Choroid plexus epithelial cell (primary cell): Measurements from ENCODE around the gene MZF1.

ENCODE experiments used
- DNase-seq: peaks from one replicate; pipeline ENCODE4 v3.0.0-alpha.2; 2010; ENCODE audit warnings: low read depth
- H3K4me3 ChIP-seq: 2 replicates; pipeline ENCODE4 v1.5.1; 2011; ENCODE audit warnings: low read depth, mild to moderate bottlenecking, control low read depth, low read length, moderate library complexity
- TF ChIP-seq, protein P1 (sequence below): conservative IDR thresholded peaks from 2 replicates; pipeline ENCODE4 v1.5.1; 2011; ENCODE audit warnings: low read depth, mild to moderate bottlenecking, control low read depth, inconsistent platforms, low read length, moderate library complexity

The MZF1 gene

DNA sequence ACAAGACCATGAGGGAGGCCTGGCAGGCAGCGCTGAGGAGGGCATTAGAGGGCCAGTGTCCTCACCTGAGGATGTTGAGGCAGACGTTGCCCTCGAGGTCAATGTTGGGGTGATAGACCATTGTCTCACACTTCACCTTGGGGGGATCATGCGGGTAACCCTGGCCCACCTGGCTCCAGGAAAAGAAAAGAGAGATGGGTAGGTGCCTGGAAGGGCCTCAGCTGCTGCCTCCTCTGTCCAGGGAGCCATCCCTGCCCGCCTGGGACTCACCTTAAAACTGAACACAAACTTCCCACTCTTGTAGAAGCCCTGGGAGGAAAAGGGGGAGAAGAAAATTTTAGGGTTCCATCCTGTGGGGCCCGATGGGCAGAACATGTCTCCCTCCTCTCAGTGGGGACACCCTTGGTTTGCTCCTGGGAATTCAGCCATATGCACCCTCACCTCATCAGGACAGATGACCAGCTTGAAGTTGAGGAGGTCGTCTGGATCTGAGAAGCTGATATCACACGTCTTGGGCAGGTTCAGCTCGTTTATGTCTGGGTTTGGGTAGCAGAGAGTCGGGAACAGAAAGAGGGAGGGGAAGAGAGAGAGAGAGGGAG lies 16.4 kb downstream of the MZF1 start:
- H3K4me3 ChIP-seq: peak overlapping the region; percentile 98
- TF ChIP-seq, protein P1, sequence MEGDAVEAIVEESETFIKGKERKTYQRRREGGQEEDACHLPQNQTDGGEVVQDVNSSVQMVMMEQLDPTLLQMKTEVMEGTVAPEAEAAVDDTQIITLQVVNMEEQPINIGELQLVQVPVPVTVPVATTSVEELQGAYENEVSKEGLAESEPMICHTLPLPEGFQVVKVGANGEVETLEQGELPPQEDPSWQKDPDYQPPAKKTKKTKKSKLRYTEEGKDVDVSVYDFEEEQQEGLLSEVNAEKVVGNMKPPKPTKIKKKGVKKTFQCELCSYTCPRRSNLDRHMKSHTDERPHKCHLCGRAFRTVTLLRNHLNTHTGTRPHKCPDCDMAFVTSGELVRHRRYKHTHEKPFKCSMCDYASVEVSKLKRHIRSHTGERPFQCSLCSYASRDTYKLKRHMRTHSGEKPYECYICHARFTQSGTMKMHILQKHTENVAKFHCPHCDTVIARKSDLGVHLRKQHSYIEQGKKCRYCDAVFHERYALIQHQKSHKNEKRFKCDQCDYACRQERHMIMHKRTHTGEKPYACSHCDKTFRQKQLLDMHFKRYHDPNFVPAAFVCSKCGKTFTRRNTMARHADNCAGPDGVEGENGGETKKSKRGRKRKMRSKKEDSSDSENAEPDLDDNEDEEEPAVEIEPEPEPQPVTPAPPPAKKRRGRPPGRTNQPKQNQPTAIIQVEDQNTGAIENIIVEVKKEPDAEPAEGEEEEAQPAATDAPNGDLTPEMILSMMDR: no peak
- DNase-seq: no peak

DNA sequence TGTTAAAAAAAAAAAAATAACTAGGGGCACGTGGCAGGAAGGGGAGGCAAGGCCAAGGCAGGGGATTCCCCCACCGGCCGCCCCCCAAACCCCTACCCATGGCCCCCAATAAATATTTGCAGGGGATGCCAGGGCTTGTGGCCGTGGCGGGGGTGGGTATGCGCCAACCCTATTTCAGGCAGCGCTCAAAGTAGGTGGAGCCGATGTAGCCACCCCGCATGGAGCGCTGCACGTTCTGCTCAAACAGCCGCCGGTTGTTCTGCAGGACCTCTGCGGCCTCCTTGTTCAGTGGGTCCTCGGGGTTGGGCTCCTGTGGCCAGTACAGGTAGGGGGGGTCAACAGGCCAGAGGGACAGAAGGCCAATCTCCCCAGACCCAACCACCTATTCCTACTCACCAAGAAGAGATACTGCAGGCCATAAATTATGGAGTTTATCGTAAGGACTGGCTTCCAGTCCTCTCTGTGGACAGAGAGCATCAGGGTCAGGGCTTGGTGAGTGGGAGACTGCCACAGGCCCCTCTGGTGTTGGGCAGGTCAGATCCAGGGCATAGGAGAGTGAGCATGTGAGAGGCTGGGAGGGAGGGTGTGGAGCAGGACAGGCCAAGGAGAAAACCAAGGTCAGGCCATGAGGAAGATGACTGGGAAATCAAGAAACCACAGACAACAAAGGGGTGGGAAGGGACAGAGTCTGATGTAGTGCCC lies 17.1 kb downstream of the MZF1 start:
- no peak for DNase-seq
- TF ChIP-seq, protein P1: no peak
- H3K4me3 ChIP-seq: no peak overlapping the region

DNA sequence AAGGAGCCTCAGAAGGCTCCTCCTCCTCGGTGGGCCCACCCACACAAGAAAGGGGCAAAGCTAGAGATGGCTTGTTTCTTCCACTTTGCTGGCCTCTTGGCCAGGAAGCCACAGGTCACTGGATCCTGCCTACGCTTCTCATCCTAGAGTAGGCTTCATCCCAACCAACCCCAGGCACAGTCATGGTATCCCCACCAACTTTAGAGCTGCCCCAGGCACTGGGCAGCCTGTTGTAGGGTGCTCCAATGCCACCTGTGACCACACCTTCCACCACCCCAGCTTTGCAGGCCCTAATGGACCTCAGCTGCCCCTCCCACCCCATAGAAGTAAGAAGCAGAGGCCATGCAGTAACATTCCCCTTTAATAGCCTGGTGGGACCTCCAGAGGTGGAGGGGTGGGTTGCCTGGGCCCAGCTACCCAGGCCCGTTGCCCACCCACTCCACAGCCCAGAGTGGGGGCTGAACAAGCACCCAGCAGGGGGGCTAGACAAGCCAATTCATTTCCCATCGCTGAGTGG lies 17.7 kb downstream of the MZF1 start:
- TF ChIP-seq, protein P1: no peak

DNA sequence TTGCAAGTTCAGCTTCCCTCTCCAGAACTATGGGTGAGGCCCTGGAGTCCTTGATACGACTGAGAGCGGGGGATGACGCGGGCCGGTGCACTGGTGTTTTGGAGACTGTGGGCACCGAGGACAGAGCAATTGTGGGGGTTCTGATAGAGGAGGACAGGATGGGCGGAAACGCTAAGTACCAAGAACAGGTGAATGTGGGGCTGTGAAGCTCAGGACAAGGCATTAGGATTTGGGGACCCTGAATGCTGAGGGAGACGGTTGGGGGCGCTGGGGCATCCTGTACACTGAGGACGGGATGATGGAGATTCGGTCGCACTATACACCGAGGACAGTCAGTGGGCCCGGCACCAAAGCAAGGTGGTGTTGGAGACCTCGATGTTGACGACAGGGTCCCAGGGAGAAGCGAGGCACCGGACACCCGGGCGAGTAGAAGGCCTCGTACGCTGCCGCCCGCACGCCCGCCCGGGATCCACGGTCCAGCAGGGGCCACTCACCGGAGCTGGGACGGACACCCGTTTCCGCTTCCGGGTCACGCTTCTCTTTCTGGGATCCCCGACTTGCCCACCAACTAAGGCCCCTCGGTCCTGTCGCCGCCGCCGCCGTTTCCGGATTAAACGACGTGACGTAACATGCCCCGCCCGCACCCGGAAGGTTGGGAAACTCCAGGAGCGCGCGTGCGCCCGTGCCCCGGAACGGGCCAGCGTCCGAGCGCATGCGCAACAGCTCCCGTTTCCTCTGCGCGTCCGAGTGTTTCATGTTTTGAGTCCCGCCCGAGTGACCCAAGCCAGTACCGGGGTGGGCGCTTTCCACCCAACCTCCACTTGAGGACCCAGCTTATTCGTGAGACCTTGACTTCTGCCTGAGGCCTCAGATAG lies 18.4 kb downstream of the MZF1 start, which contains the start of gene CHMP2A:
Gene CHMP2A, minus strand, starts transcription at position 612 of the 875 bp plus-strand sequence. CDS start 893 bp downstream, outside the sequence.
- TF ChIP-seq, protein P1: peak; percentile 7
- H3K4me3 ChIP-seq: peak within 1 kb of the TSS; percentile 86
- DNase-seq: peak; percentile 98

More for the DNA sequence above, 17.7 kb downstream of the MZF1 start:
- DNase-seq: no peak
- peak overlapping the region; percentile 86 for H3K4me3 ChIP-seq

DNA sequence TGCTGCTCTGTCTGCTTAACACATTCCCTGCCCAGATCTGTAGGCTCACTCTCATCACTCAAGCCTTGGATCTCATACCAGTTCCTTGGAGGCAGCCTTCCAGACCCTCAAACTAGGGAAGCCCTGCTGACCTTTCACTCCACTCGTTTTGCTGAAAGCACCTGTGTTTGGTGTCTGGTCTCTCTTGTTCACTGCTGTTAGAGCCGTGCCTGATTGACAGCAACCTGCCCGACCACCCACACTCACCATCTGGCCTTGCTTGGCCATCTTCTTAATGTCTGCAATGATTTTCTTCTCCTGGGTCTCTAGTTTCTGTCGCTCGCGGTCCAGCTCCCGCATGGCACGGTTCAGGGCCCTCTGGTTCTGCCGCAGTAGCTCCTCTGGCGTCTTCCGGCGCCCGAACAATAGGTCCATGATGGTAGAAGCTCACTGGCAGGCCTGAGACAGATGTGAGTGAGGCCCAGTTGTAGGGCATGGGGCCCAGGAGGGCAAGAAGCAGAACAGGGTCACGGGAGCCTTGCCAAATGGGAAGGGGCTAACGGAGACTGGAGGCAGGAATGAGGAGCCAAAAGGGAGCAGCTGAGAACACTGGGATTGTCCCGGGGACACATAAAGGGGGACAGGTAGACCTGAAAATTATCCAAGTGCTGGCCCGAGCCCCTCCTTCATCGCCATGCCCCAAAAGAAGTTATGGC lies 19.2 kb downstream of the MZF1 start:
- TF ChIP-seq, protein P1: no peak
- peak overlapping the region; percentile 86 for H3K4me3 ChIP-seq
- DNase-seq: no peak

DNA sequence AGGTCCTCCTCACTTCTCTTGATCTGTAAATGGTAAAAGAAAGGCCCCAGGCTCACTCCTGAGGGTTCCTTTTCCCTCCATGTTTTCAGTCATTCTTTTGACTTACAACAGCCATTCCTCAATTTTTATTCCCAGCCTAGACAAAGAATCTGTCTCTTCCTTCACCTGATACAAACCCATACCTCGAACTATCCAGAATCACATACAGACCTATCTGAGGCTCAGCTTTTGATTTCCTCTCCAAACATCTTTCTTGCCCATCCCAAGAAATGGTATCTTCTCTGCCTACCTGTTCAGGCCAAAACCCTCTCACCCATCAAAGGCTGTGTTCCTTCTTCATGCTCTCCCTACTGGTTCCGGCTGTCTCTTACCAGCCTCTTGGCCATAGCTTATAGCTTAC lies 20.5 kb downstream of the MZF1 start:
- DNase-seq: no peak
- no peak overlapping the region for H3K4me3 ChIP-seq
- TF ChIP-seq, protein P1: no peak
